Astrocyte of the spinal cord (primary cell): ENCODE results near the gene INPP4A.

Experiments used
- DNase-seq: peaks from one replicate; pipeline ENCODE4 v3.0.0; 2011; ENCODE audit warnings: low read depth, low spot score
- H3K4me3 ChIP-seq: 2 replicates; pipeline ENCODE4 v1.5.1; 2011; ENCODE audit warnings: low read depth, mild to moderate bottlenecking, low read length, moderate library complexity
- in situ Hi-C: cut with HindIII; loops from 2 replicates; pipeline ENCODE4 v1.10.0; 2017; ENCODE audit warnings: low sequenced_read_pairs
- TF ChIP-seq, protein P1 (sequence below): IDR thresholded peaks from 2 replicates; pipeline ENCODE4 v1.5.1; 2012; ENCODE audit warnings: low read depth, mild to moderate bottlenecking, low read length, inconsistent platforms

INPP4A gene

DNA sequence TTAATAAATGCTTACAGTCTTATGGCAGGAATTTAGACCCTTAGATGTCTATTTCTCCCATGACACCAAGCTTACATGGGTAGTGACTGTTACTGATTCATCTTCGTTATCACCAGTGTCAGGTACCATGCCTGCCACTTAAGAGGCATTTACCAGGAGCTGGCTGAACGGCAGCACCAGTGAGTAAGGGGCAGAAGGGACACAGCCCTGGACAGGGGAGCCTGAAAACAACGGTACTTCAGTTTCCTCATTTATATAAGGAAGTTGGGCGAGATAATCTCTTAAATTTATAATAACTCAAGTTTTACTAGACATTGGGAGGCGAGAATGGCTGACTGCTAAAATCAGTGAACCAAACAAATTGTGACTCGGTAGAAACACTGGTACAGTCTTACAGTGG, 162.4 kb downstream of the INPP4A start:
- DNase-seq: no peak
- TF ChIP-seq, protein P1, sequence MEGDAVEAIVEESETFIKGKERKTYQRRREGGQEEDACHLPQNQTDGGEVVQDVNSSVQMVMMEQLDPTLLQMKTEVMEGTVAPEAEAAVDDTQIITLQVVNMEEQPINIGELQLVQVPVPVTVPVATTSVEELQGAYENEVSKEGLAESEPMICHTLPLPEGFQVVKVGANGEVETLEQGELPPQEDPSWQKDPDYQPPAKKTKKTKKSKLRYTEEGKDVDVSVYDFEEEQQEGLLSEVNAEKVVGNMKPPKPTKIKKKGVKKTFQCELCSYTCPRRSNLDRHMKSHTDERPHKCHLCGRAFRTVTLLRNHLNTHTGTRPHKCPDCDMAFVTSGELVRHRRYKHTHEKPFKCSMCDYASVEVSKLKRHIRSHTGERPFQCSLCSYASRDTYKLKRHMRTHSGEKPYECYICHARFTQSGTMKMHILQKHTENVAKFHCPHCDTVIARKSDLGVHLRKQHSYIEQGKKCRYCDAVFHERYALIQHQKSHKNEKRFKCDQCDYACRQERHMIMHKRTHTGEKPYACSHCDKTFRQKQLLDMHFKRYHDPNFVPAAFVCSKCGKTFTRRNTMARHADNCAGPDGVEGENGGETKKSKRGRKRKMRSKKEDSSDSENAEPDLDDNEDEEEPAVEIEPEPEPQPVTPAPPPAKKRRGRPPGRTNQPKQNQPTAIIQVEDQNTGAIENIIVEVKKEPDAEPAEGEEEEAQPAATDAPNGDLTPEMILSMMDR: no peak
- in situ Hi-C loops: no loop called here
- peak overlapping the region; percentile 89 for H3K4me3 ChIP-seq

DNA sequence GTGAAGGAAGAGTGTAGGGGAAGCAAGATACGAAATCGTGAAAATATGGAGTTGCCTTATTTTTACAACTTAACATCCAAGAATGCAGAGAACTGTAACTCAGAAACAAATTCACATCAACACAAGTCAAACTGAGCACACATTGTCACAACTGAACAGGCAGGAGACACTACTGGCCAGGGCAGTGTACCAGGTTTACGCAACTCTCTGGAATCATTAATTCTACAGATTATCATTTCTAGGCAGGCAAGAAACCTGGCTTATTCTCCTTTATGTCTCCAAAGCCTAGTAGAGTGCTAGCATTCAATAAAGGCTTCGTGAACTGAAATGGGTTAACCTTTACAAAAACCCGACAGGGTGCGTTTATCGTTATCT, 163.1 kb downstream of the INPP4A start:
- peak; percentile 12 for DNase-seq
- TF ChIP-seq, protein P1: no peak
- in situ Hi-C loops: no loop called here
- H3K4me3 ChIP-seq: peak overlapping the region; percentile 89

DNA sequence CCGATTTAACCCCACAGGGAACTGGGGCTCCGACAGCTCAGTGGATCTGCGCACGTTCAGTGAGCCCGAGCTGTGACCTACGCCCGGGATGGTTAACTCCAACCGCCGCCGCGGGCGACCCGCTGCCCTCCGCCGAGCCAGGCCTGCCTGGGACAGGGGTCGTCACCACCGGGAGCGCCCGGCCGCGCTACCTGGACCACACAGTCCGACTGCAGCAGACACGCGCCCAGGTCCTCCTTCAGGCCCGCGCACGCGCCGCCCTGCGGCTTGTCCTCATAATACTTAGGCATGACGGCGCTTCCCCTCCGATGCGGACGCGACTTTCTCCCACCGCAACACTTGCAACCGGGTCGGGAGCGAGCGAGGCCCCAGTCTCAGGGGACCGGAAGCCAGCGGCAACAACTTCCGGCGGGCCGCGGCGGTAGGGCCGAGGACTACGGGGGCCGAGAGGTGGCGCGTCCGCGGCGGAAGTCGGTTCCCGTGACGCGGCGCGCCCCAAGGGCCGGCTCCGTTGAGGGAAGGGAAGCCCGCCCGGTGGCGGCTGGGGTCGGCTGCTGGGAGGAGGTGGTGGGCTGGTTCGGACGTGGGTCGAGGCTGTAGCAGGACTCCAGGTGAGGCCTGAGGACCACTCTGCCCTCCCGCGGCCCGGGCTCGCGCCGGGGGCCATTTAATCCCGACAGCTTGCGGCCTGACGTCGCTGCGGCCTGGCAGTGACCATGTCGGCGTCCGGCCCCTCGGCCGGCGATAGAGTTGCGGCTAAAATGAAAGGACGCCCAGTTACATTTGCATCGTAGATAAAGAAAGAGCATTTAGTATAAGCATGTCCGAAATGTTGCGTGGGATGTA, 163.7 kb downstream of the INPP4A start, which contains the start of the genes COA5 and UNC50:
COA5 (minus strand) TSS at position 397 of the 846 bp plus-strand sequence; CDS start at position 290, 107 bp downstream.
UNC50 (plus strand) TSS at position 474 of the 846 bp plus-strand sequence. CDS start 1,171 bp downstream, outside the sequence.
- H3K4me3 ChIP-seq: peak within 1 kb of the TSS; percentile 89
- peak; percentile 92 for DNase-seq
- in situ Hi-C loops: no loop called here
- TF ChIP-seq, protein P1: peak; percentile 1

DNA sequence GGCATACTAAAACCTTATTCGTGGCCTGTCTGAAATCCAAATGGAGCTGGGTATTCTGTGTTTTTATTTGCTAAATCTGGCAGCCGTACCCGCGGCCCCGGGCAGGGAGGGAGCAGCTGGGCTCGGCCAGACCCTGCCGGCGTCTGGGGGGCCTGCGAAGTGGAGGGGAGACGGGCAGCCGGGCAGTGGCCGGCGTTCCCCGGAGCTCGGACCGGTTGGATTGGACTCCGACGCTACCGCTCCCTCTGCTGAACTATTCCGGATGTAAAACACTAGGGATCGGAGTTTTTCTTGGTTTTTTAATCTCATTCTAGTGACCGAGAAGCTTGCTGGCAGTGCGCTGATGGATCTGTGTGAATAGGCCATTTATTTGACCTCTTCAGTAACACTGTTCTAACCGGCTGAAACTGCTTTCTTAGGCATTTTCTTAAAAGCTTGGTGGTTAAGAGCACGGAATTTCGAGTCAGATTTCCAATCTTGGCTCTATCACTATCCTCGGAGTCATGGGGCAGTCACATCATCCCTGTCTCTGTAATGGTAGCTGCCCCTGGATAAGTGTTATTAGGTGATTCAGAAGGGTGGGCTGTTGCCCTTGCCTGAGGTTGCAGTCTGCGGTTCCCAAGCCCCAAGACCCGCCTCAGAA, 164.4 kb downstream of the INPP4A start:
- TF ChIP-seq, protein P1: no peak
- DNase-seq: peak; percentile 38
- in situ Hi-C loops: no loop called here
- H3K4me3 ChIP-seq: peak overlapping the region; percentile 89

DNA sequence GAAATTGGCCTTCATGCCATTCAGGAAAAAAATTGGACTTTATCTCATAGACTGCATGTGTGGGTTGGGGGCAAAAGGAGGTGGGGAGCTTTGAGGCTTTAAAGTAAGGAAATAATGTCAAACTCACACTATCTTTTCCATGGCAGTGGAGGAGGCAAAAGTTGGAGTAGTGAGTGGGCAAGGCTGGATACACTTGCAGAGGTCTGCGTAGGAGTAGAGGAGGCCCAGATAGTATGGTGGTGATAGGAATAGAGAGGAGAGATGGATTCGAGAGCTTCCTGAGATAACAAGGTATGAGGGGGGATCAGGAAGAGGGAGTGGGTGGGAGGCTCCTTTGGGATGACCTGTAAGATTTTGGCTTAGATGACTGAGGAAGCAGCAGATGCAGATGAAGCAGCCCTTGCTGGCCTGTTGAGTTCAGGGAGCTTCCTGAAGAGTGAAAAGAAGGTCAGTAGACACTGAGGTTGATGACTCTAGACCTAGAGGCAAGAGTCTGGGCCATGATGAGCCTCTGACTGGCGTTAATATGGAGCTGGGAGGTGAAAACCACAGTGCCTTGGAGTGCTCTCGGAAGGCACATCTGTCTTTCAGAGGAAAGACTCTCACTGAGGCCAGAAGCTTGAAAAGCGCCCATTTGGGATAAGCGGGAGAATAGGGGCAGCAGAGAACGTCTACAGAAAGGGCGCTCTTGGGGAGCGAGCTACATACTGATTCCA, 169.5 kb downstream of the INPP4A start:
- TF ChIP-seq, protein P1: no peak
- no peak overlapping the region for H3K4me3 ChIP-seq
- in situ Hi-C loops: no loop called here
- DNase-seq: no peak

DNA sequence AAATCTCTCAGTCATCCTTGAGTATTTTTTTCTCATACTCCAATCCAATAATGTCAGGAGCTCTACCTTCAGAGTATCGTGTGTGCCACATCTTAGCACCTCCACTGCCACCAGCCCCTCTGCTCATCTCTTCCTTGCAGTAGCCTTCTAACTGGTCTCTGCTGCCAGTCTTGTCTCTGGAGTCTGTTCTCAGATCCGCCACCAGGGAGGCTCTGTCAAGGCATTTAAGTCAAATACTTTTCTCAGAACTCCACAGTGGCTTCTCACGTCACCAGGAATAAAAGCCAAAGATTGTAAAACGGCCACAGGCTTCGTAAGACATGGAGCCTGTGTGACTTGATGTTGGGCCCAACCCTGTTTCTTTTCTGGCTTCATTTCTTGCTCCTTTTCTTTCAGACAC, 170.8 kb downstream of the INPP4A start:
- no peak for DNase-seq
- no peak overlapping the region for H3K4me3 ChIP-seq
- TF ChIP-seq, protein P1: no peak
- in situ Hi-C loops: no loop called here
